Heart left ventricle (tissue), 13 donors: Measurements from ENCODE around the gene UBE2R2.

ENCODE experiments used
- CTCF ChIP-seq, 12 donors: fragments of 200-600 bp; sonication (generic) in 4 of 12; IDR thresholded peaks; one replicate each; pipeline versions ENCODE4 v1.5.0 to v1.8.0; 2018 to 2022; ENCODE audit warnings: antibody characterized with exemption in 12 of 12, mild to moderate bottlenecking in 5 of 12
- POLR2A ChIP-seq, 2 donors: fragments of 450-650 bp; IDR thresholded peaks; one replicate each; pipeline ENCODE4 v1.6.1; 2017; ENCODE audit warnings: antibody characterized with exemption in 2 of 2, mild to moderate bottlenecking in 2 of 2, moderate library complexity in 2 of 2
- donor health status: ischemic (EF 13 %, LVEDD 7.1; RV severe dilation, severe dysfunction).
- donor health status: DM: no; HTN: yes; CAD: no.
- donor health status: DM: no; HTN: no; CAD: no.
- donor health status: ischemic (EF 25% LVEDD 6.9; RV normal size, moderate dysfunction).
- donor health status: ischemic (EF 25% LVEDD 5.7; RV mildly dilated, moderate dysfunction).
- donor health status: ischemic (EF 35%, LVEDD 5.7; RV mildly dilated, moderate dysfunction).
- donor health status: nonischemic (EF 11% LVEDD 7.7; RV severe dilation, severe dysfunction).
- donor health status: DM: yes; HTN: yes; CAD: no.
- donor health status: PGD.
- donor health status: ischemic (EF 29% LVEDD 5.4; RV normal size, mild dysfunction).
- donor health status: nonischemic (EF 23%, LVEDD 6.1; RV moderate dilation, normal function).

- TF ChIP-seq CTCF (IDR thresholded peaks at IDR 0.05): no peak
- TF ChIP-seq POLR2A (IDR thresholded peaks at IDR 0.05): no peak
Measured at GRCh38 chr9:33894316-33894715, 77.4 kb downstream of the UBE2R2 start.
